Stromal cell of bone marrow (primary cell): ENCODE data around the gene NSF.
"Not testable (repeated sequence)": the region's sequence is repeated elsewhere in the genome, so short reads cannot be mapped to it uniquely, and the experiment has no call there.

Source experiments
- DNase-seq: peaks from one replicate; pipeline ENCODE4 v3.0.0-alpha.2; 2012; ENCODE audit warnings: low read depth

Gene NSF

DNA sequence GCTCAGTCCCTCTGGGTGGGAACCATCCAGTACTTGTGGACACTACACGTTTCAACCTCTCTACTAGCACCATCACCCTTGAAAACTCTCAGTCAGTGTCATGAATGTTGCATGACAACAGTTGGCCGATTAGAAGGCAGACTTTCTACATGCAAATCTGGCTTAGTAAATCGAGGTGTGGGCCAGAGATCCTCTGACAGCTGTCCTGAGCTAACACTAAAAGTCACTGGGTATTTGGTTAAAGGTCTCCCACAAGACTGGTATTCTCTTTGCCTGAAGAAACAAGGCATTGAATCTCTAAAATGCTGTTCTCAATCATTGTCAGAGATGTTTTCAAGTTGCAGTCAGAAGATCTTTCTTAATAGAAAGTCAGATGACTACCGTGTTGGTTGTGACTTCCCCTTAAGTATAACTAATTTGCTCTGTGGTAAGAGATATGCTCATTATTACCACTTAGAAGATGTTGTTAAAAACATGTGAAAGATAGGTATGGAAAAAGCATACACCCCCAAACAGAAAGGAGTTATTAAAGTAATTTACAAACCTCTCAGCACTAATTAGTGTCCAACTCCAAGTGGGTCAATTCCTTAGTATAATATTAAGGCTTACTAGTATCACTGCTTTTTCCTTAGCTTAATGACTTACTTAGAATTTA is 165.7 kb downstream of the NSF start:
- no peak for DNase-seq

DNA sequence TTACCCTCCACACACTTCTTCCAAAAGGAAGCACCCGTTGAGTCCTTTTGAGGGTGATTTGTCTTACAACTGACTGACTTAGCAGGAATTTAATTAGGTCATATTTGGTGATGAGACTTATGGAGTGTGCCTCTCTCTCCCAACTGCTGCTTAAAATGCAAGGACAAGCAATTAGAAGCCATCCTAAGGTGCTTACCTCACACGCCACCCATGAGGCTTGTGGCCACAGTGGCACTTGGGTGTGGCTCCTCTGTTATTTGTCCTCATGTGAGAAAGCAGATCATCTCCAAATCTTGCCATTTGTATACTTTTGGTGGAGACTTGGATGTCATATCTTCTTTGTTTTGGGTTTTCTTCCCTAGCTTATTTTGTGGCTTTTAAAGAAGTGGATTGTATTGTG is 166.4 kb downstream of the NSF start:
- DNase-seq = no peak

DNA sequence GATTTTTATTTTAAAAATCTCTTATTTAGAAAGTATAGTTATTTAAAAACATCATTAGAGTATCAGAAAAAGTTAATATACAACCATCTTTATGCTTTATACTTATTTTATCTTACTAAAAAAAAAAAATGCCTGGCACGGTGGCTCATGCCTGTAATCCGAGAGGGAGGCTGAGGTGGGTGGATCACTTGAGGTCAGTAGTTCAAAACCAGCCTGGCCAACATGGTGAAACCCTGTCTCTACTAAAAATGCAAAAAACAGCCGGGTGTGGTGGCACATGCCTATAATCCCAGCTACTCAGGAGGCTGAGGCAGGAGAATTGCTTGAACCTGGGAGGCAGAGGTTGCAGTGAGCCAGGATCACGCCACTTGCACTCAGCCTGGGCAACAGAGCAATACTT is 167.1 kb downstream of the NSF start:
- DNase-seq = not testable (repeated sequence)

DNA sequence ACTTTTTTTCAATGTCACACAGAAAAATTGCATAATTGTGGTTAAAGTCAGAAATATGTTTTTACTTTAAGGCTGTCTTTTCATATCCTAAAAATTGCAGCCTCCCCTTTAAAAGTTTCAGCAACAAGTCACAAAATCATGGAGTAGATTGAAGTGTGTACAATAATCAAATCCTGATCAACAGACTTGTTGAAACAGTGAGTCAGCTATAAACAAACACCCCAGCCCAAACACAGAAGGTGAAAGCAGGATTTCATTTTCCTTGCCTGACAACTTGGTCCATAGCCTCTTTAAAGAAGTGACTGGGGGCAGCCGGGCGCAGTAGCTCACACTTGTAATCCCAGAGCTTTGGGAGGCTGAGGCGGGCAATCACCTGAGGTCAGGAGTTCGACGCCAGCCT is 168.1 kb downstream of the NSF start:
- no peak for DNase-seq

DNA sequence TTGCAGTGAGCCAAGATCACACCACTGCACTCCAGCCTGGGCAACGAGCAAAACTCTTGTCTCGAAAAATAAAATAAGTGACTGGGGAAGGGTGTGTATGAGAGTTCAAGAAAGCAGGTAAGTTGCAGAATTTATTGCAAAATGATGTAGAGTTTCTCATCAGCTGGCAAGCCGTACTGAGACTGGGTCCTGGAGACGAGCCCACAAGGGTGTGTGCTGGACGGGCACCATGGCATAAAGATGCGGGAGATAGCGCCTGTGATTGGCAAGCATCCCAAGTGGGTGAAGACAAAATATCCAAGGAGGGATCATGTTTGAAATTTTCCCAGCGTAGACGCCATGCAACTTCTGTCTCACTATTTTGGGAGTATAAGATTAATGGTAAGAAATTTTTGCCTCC is 168.7 kb downstream of the NSF start:
- no peak for DNase-seq

DNA sequence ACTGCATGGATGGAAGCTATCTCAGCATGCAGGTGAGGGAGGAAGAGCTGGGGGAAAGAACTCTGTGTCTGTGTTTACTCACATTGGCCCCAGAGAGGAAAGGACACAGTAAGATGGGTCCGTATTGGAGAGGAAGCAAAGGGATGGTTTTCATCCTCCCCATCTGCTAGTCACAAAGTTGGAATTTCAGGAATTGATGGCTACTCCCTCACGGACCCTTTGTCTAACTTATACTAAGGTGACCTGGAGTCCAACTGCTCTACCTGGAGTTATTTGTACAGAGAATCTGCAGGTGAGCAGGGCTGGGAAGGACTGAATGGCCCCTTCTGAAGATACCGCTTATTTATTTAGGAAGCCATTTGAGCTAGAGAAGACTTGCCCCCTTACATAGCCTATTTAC is 172.9 kb downstream of the NSF start:
- no peak for DNase-seq

DNA sequence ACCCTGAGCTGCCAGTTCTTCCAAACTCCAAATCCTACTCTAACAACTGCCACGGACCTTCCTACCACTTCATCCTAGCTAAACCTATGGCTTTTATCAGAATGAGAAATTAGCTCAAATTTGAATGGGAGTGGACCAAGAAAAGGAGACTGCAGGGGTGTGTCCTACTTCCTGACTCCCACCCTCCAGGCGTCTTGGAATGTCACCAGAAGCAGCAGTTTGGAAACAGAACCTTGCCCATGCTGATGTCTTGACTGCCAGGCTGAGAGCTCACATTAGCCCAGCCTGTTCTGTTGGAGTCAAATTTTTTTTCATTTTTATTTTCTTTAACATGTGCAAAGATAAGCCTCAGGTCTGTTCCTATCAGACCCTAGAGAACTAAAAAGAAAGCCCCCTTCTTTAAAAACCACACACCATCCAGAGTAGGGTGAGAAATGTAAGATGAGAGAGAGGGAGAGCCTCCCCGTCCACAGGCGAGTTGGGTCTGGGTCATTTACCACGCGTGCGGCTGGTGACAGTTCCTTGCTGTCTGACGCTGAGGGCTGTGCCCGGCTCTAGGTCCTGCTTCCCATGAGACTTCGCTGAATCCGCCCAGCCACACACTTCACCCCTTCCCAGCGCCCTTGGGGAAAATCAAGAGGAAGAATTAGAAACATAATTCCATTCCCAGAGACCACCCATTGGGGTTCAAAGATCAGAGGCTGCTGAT is 173.7 kb downstream of the NSF start:
- DNase-seq = no peak

DNA sequence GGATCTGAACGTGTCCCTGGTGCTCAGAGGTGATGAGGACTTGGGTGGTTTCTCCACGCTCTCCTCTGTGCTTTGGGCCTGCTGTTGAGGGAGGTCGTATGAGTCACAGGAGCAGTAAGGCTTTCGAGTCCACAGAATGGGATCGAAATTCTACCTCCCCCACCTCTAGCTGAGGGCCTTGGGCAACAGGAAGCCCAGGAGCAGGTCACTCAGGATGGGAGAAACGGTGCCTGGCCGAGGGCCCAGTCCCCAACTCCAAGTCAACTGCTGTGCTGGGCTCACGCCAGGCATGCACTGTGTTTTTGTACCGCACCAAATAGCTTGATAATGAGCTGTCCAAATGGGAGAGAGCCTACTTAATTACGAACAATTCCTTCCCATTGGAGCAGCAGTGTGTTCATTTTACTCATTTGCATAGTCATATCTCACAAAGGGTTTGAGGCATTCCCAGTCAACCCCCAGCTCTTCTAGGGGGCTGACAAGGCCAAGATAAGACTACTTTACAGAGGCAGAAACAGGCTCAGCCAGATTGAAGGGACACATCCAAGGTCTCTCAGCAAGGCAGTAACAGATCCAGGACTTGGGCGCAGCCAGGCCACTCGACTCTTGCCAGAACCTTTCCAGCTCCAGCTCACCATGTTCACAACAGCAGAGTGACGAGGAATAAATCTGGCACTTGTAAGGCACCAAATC is 174.4 kb downstream of the NSF start:
- DNase-seq = no peak

DNA sequence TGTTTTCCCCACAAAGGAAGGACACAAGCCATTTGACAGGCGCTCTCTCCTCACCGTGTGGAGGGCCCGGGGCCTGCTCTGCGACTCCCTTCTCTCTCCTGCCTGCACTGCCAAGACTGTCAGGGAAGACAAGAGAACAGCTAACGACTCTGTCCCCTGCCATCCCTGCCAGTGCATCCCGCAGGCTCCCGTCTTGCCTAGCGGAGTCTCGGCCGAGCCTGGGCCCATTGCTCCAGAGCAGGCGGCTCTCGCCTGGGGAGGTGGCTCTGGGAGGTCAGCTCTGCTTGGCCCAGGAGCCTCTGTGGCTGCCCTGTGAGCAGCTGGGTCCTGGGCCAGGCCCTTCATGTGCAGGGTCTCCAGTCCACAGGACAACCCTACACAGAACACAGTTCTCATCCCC is 175.0 kb downstream of the NSF start:
- no peak for DNase-seq

DNA sequence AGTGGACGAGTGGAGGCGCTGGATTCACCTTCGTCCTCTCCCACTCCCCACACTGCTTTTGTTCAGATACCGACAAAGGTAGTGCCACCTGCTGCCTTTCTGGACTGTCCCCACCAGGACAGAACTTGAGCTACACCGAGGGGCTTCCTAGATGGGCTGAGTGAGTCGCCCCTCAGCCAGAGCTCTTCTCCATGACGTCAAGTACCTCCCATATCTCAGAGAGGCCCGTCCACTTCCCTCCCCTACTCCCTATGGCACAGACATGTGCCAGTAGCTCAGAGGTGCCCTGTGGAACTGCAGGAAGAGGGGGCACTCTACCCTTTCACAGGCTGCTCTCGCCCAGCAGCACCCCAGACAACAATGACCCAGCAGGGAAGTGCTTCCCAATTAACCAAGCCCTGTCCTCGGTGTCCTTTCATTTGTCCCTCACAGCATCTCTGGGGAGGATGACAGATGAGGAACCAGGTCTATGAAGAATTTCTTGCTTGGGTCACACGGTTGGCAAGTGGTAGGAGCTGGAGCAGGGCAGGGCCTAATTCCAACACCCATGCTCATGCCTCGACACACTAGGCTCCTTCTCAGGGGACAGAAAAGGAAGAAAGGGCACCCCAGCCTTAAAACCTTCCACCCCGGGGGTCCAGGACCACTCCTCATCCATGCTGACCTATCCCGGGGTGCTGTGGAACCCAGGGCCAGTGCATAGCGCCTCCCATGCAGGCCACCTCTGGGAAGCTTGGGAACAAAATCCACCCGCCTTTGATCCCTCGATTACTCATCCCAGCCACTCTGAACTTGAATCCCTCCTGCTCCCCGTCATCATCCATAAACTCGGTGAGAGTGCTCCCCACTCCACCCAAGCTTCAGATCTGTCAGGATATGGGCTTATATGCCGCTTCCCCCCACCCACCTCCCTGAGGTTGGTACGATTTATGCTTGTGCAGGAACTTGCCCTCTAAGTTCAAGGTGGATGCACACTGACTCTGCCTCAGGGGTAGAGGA is 176.3 kb downstream of the NSF start:
- no peak for DNase-seq

DNA sequence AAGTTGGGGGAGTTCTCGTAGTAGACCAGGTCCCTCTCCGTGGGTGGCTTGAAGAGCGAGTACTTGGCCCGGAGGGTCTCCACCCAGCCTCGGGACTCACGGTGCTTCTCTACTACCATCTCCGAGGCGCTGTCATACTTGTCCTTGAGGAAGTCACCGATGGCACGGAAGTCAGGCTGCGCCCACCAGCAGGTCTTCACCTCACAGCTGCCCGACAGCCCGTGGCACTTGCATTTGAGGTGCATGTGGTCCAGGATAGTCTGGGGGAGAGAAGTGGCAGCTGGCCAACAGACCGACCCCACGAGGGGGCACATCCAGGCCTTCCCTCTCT is 178.0 kb downstream of the NSF start:
- no peak for DNase-seq

DNA sequence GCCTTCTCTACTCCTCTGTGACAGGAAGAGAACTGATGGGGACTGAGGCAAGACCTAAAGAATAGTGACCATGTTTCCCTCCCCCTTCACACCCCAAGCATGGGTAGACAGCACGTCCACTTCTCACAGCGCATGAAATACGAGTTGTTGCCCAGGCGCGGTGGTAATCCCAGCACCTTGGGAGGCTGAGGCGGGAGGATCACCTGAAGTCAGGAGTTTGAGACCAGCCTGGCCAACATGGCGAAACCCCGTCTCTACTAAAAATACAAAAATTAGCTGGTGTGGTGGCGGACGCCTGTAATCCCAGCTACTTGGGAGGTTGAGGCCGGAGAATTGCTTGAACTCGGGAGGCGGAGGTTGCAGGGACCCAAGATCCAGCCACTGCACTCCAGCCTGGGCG is 178.4 kb downstream of the NSF start:
- not testable (repeated sequence) for DNase-seq

DNA sequence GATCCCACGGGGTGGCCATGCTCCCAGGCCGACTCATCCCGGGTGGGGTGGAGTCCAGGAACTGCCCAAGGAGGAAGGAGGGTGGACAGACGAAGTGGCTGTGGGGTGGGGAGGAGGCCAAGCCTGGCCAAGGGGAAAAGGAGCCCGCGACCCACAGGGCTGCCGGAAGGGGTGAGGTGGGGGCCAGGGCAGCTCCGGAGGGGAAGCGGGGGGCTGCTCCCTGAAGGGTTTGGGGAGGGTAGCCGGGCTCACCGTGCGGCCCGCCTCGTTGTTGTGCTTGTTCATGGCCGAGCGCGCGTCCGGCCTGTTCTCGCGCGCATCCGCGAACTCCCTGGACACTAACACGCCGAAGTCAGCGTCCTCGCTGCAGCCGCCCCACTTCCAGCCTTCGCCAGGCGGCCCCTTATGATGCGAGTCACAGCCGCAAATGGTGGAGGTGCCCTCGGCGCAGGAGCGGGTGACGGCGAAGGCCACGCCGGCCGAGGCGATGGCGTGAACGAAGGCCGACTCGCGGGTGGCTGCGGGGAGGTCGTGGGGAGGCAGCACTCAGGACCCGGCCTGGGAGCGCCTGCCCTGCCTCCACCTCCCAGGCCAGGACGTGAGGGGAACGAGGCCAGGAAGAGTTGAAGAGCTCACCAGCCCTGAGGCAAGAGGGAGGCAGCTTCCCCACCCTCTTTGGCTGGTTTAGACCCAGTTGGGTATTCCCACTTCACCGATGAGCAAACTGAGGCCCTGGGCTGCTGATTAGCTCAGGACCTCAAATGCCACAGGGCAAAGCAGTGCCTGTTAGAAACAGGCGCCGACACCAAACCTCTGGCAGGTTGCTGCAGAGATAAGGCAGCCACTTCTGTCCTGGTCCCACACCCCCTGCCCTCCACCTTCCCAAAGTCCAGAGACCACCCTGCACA is 179.3 kb downstream of the NSF start:
- DNase-seq = no peak

DNA sequence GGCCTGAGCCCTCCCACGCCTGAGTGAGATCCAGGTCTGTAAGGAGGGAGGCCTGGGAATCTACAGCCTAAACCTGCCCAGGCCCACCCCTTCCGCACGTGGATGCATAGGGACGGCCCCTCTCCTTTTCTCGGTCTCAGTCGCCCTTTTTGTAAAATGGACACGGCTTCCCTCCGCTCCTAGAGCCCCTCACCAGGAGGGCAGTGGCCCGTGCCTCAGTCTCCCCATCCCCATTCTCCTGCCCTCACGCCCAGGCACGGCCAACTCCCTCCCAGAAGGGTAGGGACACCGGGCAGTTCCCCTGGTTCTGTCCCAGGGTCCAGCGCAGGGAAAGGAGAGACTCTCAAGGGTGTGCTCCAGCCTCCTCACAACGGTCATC is 180.0 kb downstream of the NSF start:
- no peak for DNase-seq

DNA sequence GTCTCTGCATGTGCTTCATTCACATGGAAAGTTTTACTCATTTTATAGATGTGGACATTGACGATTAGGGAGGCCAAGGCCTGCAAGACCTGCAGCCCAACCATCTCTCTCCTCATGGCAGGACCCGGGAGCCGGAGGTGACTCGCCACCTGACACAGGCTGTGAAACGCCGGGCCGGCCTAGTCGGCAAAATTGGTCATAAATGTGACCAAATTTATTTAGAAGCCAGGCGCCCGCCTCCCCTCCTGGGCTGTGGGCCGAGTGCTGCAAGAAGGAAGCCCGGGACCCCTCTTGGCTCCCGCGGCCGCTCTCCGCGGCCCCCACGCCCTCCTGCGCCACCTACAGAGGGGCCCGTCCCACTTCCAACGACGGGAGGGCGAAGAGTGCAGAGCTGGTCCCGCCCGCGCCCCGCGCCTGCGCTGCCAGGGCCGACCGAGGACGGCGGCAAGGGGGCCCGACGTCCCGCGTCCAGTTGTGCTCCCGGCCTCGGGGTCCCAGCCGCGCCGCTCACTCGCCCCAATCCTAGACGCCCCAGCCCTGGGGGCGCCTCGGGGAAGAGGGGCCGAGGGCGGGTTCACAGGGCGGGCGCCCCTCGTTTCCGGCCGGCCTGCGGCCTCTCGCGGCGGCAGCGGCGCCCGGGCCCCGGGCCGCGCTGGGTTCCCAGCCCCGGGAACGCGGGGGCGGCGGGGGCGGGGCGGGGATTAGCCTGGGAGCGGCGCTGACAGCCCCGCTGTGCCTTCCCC is 180.5 kb downstream of the NSF start:
- no peak for DNase-seq

DNA sequence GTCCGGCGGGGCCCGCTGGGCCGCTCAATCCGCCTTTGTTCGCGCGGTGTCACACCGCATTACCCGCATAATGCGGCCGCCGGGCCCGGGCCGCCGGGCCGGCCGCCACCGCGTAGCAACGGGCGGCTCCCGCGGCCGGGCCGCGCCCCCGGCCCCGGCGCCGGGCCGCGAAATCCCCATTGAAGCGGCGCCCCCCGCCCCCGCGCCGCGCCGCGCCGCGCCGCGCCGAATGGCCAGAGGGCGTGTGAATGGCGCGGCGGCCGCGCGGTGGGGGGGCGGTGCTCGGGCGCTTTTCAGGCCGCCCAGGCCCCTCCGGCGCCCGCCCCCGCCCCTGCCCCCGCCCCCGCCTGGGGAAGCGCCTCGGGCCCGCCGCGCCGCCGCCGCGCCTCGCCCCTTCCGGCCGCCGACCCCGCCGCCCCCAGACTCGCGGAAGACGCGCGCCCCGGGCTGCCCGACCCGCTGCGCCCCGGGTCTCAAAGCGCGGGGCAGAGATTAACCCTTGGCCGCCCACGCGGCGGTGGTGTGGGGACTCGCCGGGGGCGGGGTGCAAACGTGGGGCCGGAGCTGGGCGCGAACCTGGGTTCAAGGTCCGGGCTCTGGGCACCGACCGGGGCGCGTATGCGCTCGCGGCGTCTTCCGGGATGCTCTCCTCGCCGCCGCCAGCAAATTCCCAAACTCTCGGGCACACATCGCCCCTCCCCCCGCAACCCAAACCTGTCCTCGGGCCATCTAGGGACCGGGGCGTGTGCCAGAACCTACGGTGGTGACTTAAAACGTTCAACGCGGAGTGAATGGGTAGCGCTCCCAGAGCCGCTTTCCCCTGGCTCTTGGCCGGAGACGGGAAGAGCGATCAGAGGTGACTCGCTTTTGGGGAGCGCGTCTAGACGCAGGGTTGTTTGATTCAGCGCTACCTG is 181.3 kb downstream of the NSF start:
- DNase-seq = no peak

DNA sequence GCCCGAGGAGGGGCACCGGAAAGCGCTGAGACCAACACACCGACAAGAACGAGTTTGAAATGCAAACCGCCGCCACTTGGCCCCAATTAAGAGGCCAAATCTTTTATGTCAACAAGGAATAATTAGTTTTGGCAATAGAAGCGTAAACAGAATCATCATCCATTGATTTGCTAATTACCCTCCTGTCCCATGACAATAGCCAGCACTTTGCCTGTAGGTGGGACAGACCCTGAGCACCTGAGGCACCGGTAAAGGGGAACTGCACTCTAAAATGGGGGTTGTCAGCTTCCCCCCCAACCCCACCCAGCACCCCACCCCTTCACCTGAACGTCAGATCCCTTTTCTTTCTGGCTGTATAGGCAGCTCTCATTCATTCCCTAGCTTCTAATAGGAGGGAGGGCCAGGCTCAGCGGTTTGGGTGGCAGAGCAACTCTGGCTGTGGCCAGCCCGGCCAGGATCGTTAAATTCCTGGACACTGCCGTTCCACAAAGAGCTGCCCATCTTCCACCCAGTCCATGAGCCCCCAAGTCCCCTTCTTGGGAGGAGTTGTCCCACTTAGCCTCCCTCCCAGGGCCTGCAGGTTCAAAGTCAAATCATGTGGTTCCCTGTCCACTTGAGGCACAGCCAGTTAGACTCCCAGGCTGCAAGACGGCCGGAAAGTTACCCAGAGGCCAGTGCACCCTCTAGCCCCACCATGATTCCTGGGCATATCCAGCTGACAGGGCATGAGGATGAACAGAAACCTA is 182.2 kb downstream of the NSF start:
- DNase-seq = no peak

DNA sequence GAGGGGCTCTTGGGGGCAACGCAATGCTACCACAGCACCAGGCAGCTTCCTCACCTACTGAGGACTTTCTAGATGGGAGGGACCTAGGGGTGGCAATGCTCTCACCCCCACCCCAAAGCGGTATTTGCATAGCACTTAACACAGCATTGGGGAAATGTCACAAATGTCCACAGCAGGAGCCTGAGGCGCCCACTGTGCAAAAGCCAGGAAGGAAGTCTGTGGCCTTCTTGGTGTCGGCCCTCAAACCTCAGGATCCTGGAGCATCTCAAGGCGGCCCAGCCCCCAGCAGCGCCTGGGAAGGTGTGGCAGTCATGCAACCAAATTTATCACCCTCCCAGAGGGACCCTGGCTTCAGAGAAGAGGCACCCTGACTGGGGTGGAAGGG is 182.7 kb downstream of the NSF start:
- DNase-seq = no peak

DNA sequence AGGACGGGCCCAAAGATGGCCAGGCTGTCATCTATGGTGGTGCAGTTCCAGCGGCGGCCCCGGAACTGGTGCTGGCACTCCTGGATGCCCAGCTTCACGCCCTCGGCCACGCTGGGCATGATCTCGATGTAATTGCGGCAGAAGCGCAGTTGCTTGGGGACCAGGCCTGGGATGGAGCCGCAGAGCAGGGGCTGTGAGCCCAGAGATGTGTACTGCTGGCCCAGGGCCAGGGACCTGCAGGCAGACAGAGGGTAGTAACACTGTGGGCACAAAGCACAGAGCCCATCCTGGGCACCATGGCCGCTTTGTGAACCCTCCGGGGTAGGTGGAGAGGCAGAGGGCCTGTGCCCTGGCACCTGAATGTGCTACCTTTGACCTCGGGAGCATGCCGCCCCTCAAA is 183.2 kb downstream of the NSF start:
- no peak for DNase-seq
